Choroid plexus epithelial cell (primary cell): ENCODE results near the gene BTBD9.

Source experiments
- DNase-seq: peaks from one replicate; pipeline ENCODE4 v3.0.0-alpha.2; 2010; ENCODE audit warnings: low read depth
- H3K4me3 ChIP-seq: 2 replicates; pipeline ENCODE4 v1.5.1; 2011; ENCODE audit warnings: low read depth, mild to moderate bottlenecking, control low read depth, low read length, moderate library complexity
- CTCF ChIP-seq: conservative IDR thresholded peaks from 2 replicates; pipeline ENCODE4 v1.5.1; 2011; ENCODE audit warnings: low read depth, mild to moderate bottlenecking, control low read depth, inconsistent platforms, low read length, moderate library complexity

The BTBD9 gene

GRCh38 chr6:38146021-38146733, 493.6 kb downstream of the BTBD9 start:
- H3K4me3 ChIP-seq, result no peak overlapping the region
- DNase-seq, result no peak
- no peak for TF ChIP-seq CTCF

- DNase-seq, result no peak
- no peak overlapping the region for H3K4me3 ChIP-seq
- TF ChIP-seq CTCF, result peak; percentile 16
These were observed 495.3 kb downstream of the BTBD9 start for GRCh38 chr6:38144365-38144945.

- H3K4me3 ChIP-seq, result no peak overlapping the region
- DNase-seq, result no peak
- TF ChIP-seq CTCF, result no peak
These were observed 496.3 kb downstream of the BTBD9 start for GRCh38 chr6:38143191-38144150.

- no peak overlapping the region for H3K4me3 ChIP-seq
- no peak for TF ChIP-seq CTCF
- no peak for DNase-seq
These were observed 497.4 kb downstream of the BTBD9 start for GRCh38 chr6:38142178-38142902.

- no peak for DNase-seq
- no peak overlapping the region for H3K4me3 ChIP-seq
- no peak for TF ChIP-seq CTCF
These were observed 498.0 kb downstream of the BTBD9 start for GRCh38 chr6:38141716-38142115.

- H3K4me3 ChIP-seq, result no peak overlapping the region
- DNase-seq, result no peak
- no peak for TF ChIP-seq CTCF
These were observed 498.6 kb downstream of the BTBD9 start for GRCh38 chr6:38141085-38141484.
